T-helper 1 cell (primary cell): ENCODE measurements around the gene NAXD.

Source experiments
- DNase-seq, 5 donors: peaks; one replicate each; pipeline ENCODE4 v3.0.0-alpha.2; 2012 to 2020

Gene NAXD

DNA sequence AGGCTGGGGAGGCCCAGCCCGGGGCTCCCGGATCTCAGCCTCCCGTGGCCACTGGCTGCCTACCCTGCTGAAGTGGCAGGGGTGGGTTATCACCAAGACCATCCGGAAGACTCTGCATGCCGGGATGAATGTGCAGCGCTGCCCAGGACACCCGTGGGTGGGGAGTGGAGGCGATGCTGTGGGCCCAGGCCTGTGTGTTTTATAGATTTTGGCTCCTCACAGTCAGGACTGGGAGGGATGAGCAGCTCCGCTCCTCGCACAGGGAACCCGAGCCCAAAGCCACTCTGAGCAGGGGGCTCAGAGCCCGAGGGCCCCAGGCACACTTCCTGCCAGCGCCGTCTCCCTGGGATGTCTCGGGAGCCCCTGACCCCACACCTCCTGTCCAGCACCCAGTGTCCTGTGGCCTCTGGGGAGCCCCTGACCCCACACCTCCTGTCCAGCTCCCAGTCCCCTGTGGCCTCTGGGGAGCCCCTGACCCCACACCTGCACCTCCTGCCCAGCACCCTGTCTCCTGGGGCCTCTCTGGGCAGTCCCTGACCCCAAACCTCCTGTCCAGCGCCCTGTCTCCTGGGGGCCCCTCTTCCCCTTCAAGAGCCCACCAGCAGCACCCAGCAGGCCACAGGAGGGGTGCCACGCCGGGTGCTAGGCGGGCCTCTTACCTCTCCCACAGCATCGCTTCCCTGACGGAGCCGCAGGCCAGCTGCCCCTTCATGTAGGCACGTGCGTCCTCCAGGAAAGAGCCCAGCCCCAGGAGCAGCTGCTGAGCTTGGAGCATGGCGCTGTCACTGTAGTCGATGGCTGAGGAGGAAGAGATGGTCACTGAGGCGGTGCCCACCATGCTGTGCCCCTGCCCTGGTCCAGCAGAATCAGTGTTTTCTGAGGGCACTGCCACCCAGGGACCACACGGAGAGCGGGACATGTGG is 31.4 kb downstream of the NAXD start:
- no peak for DNase-seq

DNA sequence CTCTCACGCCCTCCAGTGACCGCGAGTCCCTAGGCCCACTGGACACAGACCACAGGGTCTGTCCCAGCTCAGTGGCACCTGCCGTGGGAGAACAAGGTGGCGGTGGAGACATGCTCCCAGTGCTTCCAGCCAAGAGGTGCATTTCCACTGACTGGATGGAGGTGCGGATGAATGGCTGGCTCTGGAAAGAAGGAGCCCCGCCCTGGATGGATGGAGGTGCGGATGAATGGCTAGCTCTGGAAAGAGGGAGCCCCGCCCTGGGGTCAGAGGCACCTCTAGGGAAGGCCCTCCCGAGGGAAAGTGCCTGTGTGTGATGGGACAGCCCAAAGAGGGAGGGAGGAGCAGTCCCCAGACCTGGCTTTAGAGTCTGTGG is 32.0 kb downstream of the NAXD start:
- DNase-seq = no peak

DNA sequence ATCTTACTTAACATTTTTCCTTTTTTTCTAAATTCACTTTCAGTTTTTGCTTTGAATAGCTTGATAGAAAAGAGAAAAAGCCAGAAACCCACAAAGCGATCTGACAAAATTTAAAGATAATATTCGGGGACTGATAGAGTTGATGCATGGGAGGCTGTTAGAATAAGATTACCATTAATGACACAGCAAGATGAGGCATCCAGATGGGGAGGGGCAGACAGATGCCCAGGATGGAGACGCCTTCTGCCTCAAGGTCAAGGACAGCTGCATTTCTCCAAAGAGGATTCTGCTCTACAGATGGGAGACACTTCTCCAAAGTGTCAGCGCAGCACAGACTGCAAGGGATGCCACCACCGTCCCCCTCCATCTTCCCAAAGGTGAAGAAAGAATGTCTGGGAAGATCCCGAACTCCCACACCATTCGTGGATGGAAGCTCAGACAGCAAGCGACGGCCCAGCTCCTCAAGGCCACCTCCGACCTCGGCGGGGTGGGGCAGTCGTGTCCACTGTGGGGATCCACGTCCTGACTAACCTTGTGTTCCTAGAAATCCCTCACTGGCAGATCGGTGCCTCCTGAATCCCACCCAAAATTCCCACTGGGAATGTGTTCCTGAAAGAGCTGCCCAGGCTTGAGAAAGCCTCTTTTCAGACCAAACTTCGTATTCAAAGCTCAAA is 32.9 kb downstream of the NAXD start:
- no peak for DNase-seq

DNA sequence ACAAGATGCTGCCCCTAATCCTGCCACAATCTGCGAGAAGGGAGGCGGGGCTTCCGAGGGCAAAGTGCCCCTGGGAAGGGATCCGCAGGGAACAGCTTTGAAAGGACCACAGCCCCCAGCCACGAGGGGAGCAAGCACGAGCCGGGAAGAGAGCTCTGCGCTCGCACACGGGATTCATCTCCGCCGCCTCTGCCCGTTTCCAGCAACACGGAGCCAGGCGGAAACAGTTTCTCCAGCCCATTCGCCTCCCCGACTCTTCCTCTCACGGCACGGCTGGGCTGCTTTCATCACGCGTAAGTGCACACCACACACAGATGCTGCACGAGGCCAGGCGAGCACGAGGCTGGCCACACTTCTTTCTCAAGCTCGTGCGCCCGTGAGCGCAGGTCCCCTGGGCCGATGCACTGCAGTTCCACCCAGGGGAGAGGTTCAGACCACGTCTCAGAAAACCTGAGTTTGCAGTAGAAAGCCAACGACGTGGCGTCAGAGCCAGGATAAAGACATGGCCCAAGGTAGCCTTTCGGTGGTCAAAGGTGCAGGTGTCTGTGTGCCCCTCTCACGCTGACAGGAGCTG is 33.6 kb downstream of the NAXD start:
- no peak for DNase-seq

DNA sequence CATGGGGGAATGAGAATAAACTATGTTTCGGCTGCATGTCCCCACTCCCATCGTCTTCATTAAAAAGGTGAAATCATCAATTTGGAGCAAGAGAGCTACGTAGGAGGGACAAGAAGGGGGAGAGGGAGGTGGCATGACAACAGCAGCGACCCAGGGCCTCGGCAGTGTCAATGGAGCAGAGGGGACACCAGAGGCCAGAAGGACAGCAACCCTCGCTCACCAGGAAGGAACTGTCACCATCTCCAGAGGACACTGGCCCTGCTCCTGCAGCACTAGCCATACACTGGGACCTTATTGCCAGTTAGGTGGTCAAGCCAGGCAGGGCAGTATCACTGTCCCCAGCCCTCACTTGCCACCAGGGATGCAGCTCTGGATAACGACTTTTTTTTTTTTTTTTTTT is 34.2 kb downstream of the NAXD start:
- no peak for DNase-seq

DNA sequence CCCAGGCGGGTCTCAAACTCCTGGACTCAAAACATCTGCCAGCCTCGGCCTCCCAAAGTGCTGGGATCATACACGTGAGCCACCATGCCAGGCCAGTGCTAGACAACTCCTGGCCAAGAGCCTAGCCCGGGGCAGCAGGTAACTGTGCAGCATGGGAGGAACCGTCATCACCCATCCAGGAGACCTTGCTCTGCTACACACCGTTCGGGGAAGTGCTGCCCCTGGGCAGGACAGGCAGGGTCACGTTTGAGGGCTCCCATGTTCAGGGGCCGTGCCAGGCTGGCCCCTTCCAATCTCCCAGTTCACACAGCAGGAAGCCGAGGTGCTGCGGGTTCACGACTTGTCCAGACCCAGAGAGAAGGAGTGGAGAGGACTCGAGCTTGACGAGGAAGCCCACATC is 35.1 kb downstream of the NAXD start:
- DNase-seq = no peak

DNA sequence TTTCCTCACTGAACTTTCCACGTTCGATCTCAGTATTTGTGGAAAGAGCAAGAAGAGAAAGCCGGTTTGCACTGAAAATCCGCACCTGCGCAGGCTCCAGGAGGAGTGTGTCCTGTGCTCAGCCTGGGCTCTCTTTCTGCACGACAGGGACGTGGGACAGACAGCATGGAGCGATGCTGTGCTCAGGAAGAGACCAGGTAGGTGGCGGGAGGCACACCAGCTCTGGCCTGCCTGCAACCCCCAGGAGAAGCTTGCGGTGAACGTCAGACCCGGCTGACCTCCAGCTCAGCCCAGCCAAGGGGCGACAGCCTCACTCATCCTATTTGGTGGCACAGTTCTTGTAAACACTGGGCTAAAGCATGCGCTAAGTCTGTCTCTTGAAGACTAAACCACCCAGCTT is 35.9 kb downstream of the NAXD start:
- DNase-seq = no peak

DNA sequence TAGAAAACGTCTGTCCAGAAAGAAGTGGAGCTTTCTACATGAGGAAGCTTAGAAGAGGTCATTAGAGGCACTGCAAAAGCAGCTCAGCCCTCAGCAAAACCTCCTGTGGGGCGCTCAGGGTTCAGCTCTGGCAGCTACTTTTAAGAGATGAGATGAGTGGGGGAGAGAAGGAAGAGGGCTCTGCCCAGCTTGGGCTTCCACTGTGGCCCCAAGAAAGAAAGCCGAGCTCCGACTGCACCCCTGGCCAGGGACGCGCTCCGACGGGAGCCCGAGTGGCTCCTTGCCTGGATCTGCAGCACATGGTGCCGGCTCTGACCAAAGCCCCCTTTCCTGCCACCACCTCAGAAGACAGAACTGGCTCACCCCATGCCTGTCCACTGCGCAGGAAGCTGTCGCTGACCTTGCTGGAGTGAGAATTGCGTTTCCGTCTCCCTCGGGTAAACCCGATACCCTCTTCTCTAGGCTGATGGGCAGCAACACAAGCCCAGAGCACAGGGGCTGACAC is 36.4 kb downstream of the NAXD start:
- no peak for DNase-seq

DNA sequence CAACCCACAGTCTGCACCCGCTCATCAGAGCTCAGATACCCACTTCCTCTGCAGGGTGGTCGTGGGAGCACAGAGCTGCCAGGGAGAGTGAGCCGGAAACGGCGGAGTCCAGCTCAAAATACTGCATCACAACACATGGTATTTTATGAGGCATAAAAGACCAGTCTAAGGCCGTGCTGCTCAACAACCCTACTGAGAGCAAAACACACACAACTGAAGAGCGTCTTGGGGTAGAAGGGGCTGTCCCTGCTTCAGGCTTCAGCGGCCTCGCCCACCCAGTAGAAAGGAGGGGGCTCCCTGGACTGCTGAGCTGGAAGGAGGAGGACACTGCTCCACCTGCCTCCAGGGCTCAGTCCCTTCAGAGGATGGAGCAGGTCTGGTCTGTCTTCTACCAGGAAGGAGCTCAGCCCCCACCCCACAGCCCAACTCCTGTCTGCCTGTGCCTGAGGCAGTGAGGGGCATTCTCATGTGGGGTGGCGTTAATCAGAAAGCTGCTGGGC is 36.9 kb downstream of the NAXD start:
- no peak for DNase-seq

DNA sequence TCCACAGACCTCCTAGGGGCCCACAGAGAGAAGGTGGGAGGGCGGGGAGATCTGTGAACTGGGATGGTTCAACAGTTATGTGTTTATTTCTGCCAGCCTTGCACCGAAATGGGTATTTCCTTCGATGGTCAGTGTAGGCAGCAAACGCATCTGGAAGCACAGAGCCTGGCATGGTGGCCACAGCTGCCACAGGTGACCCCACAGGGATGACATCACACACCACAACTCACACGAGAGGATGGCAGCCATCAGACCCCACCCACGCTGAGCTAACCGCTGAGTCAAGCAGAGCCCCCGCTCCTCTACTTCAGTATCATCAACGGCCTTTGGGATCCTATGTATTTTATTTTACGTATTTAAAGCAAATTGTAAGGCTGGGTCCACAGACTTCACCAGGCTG is 37.4 kb downstream of the NAXD start:
- DNase-seq = no peak

DNA sequence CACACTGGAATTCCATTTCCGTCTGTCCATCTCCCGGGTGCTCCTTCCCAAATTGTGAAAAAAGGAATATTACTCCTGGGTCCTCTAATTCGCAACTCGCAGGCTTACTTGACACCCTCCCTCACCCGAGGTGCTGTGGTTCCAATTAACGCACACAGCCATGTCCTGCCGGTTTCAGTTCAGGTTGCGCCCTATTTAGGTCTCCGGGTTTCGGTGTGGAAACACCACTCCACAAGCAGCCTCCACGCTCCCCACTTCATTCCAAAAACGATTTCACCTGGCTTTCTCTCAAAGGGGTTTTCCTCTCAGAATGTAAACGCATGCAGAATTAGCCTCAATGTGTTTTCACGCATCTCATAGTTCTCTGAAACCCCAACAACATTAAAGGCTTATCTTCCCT is 37.9 kb downstream of the NAXD start:
- DNase-seq = no peak

DNA sequence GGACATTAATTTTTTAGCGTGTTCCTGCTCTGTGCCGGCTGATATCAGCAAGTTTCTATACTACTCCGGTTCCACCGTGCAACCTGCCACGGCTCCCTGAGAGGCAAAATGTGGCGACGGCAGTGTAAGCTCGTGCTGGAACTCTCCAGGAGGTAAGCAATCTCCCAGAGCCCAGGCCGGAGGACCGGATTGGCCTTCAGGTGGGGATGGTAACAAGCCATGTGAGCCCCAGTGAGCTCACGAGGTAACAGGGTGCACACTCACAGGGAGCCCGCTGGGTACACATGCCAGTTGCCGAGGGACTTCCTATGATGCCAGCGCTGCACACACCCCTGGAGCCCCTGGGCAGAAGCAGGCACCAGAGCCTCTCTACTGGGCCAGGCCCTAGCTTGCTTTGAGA is 38.5 kb downstream of the NAXD start:
- DNase-seq = no peak

DNA sequence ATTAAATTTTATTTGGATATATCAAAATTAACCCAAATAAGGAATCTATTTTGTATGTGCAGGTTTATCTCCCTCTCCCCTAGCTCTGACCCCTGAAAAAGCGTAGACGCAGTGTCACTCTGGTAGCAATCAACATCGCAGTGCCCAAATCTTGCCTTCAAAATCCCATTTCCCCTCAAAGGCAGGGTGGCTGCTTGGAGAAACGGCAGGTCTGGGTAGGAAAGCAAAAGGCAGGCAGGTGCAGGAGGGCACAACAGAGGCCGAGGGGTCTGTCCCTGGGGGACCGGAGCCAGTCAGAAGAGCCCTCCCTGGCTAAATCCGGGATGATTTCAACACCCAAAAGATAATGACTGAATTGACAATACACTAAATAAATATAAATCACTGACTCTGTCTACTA is 41.9 kb downstream of the NAXD start:
- no peak for DNase-seq

DNA sequence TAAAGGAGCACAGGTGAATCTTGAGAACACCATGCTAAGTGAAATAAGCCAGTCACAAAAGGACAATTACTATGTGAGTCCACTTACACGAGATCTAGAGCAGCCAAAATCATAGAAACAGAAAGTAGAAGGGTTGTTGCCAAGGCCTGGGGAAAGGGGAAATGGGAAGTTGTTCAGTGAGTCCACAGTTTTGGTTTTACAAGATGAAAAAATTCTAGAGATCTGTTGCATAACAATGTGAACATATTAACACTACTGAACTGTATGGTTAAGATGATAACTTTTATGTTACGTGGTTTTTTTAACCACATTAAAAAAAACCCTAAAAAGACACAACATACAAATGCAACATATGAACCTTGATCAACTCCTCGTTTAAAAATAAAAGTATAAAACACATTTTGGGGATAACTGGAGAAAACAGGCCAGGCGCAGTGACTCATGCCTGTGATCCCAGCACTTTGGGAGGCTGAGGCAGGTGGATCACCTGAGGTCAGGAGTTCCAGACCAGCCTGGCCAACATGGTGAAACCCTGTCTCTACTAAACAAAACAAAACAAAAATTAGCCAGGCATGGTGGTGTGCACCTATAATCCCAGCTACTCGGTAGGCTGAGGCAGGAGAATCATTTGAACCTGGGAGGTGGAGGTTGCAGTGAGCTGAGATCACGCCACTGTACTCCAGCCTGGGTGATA is 43.0 kb downstream of the NAXD start:
- peak in 1 of 5 donors; percentile 8 for DNase-seq

DNA sequence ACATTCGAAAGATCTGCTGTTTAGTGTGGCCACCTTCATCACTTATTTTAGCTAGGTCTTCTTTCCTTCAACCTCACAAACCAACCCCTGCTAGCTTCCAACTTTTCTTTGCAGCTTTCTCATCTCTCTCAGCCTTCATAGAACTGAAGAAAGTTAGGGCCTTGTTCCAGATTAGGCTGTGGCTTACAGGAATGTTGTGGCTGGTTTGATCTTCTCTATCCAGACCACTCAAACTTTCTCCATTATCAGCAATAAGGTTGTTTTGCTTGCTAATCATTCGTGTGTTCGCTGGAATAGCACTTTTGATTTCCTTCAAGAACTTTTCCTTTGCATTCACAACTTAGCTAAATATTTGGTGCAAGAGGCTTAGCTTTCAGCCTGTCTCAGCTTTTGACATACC is 45.9 kb downstream of the NAXD start:
- no peak for DNase-seq

DNA sequence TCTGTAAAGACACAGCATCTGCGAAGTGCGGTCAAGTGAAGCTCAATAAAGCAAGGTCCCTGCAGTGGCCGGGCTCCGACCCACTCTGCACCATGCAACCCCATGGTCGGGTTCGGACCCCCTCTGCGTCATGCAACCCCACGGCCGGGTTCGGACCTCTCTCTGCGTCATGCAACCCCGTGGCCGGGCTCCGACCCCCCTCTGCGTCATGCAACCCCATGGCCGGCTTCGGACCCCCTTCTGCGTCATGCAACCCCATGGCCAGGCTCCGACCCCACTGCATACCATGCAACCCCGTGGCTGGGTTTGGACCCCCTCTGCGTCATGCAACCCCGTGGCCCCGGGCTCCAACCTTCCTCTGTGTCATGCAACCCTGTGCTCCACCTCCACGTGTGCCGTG is 46.7 kb downstream of the NAXD start:
- DNase-seq = no peak

DNA sequence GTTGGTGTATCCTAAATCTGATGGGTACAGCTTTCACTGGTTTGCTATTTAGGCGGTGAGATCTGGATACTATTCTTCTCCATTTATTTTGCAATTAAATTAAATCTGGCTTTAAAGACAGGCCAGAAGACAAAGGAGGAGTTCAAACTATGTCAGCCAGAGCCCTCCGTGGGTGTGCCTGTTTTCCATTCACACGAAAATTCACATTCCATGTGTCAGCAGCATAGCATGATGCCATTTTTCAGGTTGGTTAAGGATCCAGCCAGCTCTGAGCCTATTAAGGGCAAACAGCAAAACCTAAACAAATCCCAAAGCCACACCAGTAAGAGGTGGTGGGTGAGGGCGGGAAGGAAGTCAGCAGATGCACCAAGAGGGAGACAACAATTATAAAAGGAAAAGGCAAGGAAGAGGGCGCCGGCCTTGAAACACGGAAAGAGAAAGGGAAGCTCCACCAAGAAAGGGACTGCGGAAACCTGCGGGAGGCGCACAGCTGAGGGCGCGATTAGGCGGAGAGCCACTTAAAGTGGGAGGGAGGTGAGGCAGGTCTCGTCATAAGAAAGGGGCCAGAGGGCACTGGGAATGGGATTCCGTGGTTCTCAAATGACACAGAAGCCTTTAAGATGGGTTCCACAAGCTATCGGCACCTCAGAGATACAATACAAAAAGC is 47.6 kb downstream of the NAXD start:
- no peak for DNase-seq

DNA sequence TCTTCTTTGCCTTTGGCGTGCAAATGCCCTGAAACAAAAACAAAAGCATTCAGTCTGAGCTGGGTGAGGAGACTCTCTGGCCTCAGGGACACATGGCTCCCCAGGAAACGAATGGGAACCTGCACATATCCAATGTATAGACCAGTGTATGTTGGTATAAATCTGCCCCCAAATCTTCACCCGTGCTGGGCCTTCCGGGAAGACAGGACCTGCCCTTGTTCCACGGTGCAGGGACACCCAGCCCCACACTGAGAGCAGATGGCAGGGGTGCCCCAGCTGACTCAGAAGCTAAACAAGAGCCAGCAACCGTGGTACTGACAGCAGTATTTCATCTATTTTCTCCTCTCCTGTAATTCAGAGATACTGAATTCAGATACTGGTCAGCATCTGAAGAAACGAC is 48.1 kb downstream of the NAXD start:
- no peak for DNase-seq

DNA sequence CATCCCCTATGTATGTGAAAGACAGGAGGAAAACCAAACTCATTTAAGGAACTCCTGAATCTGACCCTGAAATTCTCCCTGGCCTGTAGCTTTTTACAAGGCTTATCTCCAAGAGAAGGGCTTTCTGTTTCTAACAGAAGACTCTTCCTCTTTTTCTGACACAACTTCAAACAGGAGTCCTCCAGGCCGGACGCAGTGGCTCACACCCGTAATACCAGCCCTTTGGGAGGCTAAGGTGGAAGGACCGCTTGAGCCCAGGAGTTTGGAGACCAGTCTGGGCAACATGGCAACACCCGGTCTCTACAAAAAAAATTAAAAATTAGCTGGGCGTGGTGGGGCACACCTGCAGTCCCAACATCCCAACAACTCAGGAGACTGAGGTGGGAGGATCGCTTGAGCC is 48.7 kb downstream of the NAXD start:
- no peak for DNase-seq

DNA sequence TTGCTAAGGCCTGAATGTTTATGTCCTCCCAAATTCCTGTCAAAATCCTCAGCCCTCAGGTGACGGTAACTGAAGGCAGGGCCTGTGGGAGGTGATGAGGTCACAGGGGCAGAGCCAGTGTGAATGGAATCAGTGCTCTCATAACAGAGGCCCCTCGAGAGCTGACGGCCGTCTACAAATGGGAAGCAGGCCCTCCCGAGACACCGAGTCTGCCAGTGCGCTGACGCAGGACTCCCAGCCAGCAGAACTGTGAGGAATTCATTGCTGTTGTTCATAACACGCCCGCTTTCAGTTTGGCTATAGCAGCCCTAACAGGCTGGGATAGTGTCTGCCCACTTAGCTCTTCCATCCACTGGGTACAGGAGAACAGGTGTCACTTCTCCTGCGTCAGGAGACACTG is 49.3 kb downstream of the NAXD start:
- DNase-seq = no peak

DNA sequence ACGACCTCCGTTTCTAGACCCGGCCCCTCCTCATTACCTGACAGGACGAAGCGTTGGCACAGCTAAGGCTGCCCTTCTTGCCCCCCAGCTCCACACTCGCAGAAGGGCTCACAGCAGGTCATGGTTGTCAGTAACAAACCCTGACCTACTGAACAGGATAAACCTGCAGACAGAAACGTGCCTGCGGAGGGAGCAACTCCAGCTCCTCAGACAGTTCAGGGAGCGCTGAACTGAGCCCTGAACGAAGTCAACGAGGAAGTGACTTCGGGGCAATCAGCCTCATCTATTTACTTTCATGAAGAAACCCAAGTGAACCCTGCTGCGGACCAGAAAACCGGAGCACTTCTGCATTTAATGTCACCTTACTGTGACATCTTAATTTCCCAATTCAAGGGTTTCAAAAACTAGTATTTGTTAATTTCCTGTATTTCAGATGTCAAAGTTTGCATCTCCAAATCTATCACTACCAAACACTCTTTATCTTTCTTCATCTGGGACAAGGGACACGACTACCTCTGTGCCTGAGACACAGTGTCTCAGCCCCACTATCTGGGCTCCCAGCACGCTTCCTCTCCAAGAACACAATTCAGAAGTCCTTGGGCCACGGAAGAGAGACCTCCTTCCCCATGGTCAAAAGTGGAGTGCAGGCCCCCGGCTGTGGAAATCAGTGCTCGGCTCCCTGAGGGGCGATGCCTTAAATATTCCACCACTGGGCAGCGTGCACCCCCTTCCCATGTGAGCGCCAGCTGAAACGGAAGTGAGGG is 50.3 kb downstream of the NAXD start:
- DNase-seq = no peak

DNA sequence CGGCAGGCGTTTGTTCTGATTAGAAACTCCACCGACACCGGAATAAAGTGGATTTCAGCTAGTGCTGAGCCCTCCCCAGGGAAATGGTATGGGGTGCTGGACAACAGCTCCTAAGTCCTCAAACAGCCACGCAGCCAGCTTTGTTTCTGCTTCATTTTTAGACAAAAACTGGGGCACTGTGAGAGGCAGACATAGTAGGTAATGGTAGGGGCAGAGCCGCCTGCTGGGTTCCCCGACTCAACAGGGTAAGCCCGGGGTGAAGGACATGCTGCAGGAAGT is 50.8 kb downstream of the NAXD start:
- DNase-seq = no peak
